GM18519 (cell line): ENCODE measurements around the gene MYO1H.

Source experiments
- ATAC-seq: cut with Tn5 transposase; IDR thresholded peaks from one replicate; pipeline ENCODE4 v1.9.1; 2021; ENCODE audit warnings: mild to moderate bottlenecking, moderate library complexity; ENCODE audit not compliant: unreplicated experiment, low FRiP score

Gene MYO1H

DNA sequence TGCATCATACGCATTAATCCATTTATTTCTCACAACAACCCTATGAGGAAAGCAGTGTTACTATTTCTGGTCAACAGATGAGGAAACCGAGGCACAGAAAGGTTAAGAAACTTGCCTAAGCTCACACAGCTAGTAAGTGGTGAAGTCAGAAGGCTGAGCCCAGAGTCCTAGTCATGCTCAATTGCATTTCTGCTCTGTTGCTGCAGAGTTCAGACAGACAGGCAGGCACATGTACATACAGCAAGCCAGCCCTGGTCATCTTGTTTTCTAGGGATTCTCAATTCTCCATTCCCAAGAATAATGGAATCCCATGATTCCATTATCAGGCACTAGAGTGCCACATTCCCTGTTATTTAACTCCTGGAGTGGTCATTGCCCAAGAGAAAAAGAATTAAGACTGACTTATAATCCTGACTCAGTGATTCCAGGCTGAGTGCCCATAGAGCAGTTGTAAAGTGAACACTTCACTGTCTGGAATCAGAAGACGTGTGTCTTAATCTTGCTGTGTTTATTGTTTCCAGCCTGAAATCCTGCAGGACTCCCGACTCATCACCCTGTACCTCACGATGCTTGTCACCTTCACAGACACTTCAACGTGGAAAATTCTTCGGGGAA is 140.5 kb downstream of the MYO1H start:
- ATAC-seq: no peak

DNA sequence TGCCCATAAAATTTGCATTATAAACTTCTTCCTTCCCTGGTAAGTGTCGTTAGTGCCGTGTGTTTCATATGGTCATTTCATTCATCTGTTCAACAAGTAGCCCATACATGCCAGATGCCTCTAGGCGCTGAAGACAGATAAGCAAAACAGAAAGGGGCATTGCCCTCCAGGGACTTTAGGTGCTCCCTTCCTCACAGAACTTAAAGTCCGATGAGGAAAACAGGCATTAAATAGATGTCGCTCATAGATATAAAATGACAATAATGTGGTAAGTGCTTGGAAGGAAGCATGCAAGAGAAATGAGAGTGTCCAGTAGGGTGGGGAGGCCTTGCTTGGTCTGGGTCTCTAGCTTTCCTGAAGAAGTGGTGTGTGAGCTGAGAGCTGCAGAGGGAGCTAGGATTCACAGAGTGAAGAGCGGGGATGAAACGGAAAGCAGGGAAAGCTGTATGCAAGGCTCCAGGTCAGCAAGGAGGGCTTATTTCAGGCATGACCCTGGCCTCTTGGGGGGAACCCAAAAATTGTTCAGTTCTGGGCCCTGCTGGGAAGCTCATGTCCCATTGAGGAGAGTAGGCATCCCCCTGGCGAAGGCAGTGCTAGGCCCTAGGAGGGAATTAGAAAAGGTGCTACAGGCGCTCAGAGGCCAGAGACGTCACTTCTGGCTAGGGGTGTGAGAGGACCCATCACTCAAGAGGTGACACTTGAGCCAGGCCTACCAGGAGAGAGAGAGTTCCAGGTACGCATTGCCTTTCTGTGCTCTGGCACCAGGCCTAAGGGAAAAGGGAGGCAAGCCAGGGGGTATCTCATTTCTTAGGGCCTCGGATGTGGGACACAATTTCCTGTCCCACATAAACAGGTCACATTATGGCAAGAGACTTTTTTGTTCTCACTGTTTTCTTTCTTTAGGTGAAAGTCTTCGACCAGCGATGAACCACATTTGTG is 141.6 kb downstream of the MYO1H start:
- ATAC-seq: no peak

DNA sequence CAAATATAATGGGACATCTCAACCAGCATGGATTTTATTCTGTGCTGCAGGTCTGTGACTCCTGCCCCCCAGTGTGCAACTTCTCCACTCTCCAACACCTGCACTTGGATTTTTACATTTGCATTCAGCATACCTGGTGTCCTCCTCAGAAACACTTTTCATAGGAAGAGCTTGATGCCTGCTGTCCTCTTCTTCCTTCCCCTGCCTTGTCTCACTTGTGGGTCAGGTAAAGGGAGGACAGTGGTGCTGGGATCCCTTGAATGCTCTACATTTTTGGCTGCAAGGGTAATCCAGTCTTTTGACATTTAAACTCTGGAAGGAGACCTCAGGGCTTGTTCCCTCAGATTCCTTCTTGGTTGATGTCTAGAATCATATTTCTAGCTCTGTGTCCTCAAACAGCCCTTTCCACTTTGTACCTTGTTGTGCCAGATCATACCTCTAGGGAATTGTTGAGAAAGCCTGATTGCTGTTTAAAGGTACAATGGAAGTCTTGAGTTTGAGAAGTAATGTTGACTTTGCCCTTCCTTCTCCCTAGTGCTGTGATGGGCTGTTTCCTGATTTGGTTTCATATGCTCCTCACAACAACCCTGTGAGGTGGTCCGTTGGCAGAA is 142.4 kb downstream of the MYO1H start:
- ATAC-seq: no peak

DNA sequence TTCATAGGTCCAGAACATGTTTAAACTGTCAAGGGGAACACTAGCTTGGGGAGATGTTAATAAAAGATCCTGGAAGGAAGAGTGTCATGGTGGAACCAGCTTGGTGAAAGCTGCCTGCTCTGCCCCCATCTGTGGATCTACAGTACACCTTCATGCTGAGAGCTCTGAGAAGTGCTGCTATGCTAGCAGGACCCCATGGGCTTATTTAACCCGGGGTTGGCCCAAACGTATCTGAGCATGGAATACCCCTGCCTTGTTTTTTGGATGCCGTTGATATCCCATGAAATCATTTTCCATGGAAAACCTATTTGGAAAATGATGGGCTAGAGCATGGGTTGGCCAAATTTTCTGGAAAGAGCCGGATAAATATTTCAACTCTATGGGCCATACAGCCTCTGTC is 144.0 kb downstream of the MYO1H start:
- ATAC-seq: no peak

DNA sequence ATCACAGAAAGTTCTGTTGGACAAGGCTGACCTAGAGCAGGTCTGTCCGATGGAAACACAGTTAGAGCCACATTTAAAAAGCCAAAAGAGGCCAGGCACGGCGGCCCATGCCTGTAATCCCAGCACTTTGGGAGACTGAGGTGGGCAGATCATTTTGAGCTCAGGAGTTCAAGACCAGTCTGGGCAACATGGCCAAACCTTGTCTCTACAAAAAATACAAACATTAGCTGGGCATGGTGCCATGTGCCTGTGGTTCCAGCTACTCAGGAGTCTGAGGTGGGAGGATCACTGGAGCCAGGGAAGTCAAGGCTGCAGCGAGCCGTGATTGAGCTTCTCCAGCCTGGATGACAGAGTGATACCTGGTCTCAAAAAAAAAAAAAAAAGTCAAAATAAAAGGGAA is 144.7 kb downstream of the MYO1H start:
- ATAC-seq: no peak

DNA sequence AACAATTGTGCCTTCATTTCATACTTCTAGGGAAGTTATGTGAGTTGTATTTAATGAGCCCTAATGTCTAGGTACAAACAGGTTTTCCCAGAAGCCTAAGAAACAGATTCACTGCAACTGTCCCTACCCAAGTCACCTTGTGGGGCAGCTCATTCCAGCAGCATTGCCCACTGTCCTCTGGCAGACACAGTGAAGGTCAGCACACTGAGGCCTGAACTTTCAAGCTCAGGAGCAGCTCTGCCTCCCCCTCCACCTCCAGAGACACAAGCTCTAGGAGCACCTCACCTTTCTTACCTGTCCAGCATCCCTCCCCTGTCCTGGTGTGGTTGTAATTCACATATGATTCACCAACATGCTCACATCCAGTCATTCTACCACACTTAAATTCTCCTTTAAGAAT is 145.4 kb downstream of the MYO1H start:
- no peak for ATAC-seq

DNA sequence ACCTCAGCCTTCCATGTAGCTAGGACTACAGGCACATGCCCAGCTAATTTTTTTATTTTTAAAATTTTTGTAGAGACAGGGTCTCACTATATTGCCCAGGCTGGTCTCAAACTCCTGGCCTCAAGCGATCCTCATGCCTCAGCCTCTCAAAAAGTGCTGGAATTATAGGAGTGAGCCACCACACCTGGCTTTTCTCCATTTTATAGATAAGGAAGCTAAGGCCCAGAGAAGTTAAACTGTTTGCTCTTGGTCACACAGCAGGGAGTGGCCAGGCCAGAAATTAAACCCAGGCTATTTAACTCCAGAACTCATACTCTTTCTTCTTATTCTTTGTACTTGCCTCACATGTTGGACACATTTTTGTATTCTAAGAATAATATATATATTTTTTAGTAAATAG is 146.2 kb downstream of the MYO1H start:
- ATAC-seq: no peak

DNA sequence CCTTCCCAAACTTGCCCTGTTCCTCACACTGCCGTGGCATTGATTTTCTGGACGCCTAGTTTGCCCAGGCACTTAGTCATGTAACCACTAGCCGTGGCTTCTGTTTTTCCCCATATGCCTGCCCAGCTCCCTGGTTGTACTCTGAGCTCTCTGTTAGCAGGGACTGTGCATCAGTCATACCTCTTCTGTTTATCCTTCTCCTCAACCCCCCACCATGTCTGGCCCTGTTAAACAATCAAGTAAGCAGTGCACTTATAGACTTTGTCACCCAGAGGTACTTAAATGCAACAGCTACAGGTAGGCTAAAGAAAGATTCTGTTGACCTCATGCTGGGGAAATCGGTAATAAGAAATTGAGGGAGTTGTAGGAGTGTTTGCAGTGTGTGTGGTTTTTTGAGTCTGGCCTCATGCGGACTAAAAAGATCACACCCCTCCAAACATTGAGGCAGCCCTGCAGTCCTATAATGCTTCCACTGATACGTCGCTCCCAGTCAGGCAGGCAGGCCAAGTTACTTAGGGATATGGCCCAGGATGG is 146.7 kb downstream of the MYO1H start:
- no peak for ATAC-seq

DNA sequence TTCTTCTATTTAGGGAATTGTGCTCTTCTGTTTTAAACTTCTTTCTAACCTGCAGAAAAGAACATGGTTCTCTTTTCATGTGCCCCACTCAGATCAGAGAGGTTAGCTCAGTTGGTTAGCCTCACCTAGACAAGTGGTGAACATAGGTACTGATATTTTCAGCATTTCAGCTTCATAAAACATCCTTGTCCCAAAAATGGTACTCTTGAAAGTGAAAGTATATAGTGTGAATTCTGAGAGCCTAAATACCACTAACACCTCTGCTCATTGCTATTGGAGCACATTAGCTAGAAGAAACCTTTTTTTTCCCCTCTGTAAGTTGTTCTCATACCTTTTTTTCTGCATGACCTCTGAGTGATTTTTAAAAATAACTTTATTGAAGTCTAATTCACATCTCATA is 147.3 kb downstream of the MYO1H start:
- no peak for ATAC-seq

DNA sequence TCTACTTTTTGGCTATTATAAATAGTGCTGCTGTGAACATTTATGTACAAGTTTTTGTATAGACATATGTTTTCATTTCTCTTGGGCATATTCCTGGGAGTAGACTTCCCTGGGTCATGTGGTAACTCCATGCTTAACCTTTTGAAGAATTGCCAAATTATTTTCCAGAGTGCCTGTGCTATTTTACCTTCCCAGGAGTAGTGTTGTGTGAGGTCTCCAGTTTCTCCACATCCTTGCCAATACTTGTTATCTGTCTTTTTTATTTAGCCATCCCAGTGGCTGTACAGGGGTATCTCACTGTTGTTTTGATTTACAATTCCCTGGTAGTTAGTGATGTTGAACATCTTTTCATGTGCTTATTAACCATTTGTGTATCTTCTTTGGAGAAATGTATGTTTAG is 148.6 kb downstream of the MYO1H start:
- no peak for ATAC-seq

DNA sequence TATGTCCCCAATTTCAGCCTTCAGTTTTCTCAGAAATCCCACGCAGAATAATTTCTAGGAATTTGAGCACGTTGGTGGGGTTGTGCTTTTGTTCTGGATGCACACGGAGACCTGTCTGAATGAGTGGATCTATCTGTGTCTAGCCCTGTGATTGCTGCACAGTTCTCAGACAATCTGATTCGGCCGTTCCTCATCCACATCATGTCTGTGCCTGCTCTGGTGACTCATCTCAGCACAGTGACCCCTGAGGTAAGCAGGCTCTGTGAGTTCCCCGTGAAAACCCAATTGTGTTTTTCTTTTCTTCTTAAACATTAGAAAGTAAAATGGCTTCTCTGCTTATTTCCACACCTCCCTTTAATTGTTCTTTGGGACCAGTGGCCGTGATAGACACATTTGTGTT is 150.0 kb downstream of the MYO1H start:
- ATAC-seq: no peak
